H9 (cell line): Measurements from ENCODE around the gene CC2D1A. TPM values are rescaled to one million over a fixed set of nuclear protein-coding genes. Genes with fewer than 3 reads are reported as not detected.

Experiments
- DNase-seq: peaks from one replicate; pipeline ENCODE4 v3.0.0-alpha.2; 2017
- H2AFZ ChIP-seq: one replicate; pipeline ENCODE4 v1.6.1; 2013; ENCODE audit warnings: mild to moderate bottlenecking, low read length, control low read depth, moderate library complexity
- H2AK5ac ChIP-seq: 2 replicates; pipeline ENCODE4 v1.6.1; 2013; ENCODE audit warnings: low read length, control low read depth, mixed read lengths; ENCODE audit not compliant: insufficient read length
- H2BK120ac ChIP-seq: one replicate; pipeline ENCODE4 v1.6.1; 2013; ENCODE audit warnings: low read depth, mild to moderate bottlenecking, low read length, control low read depth, inconsistent platforms; ENCODE audit not compliant: poor library complexity, severe bottlenecking
- H2BK12ac ChIP-seq: 2 replicates; pipeline ENCODE4 v1.6.1; 2013; ENCODE audit warnings: low read length, control low read depth, mixed read lengths, low read depth; ENCODE audit not compliant: insufficient read length
- H2BK15ac ChIP-seq: 2 replicates; pipeline ENCODE4 v1.6.1; 2013; ENCODE audit warnings: low read depth, low read length, control low read depth
- H2BK20ac ChIP-seq: one replicate; pipeline ENCODE4 v1.6.1; 2013; ENCODE audit warnings: low read depth, mild to moderate bottlenecking, low read length, control low read depth, inconsistent platforms; ENCODE audit not compliant: poor library complexity, severe bottlenecking
- H2BK5ac ChIP-seq: 2 replicates; pipeline ENCODE4 v1.6.1; 2013; ENCODE audit warnings: low read length, control low read depth, mixed read lengths; ENCODE audit not compliant: insufficient read length
- H3K14ac ChIP-seq: 2 replicates; pipeline ENCODE4 v1.6.1; 2013; ENCODE audit warnings: low read length, control low read depth; ENCODE audit not compliant: insufficient read depth
- H3K18ac ChIP-seq: 2 replicates; pipeline ENCODE4 v1.6.1; 2013; ENCODE audit warnings: low read depth, mild to moderate bottlenecking, mixed read lengths, low read length, control low read depth; ENCODE audit not compliant: insufficient read length
- H3K23ac ChIP-seq: 2 replicates; pipeline ENCODE4 v1.6.1; 2013; ENCODE audit warnings: low read length, control low read depth, mixed read lengths, low read depth; ENCODE audit not compliant: insufficient read length
- H3K23me2 ChIP-seq: 2 replicates; pipeline ENCODE4 v1.6.1; 2013; ENCODE audit warnings: low read depth, mild to moderate bottlenecking, mixed read lengths, low read length, control low read depth; ENCODE audit not compliant: insufficient read length, poor library complexity, severe bottlenecking
- H3K27ac ChIP-seq: 2 replicates; pipeline ENCODE4 v1.5.1; 2013; ENCODE audit warnings: low read length, control low read depth, mixed read lengths, low read depth; ENCODE audit not compliant: insufficient read length
- H3K27me3 ChIP-seq: 2 replicates; pipeline ENCODE4 v1.6.1; 2013; ENCODE audit warnings: low read length, control low read depth, inconsistent platforms; ENCODE audit not compliant: insufficient read depth
- H3K4ac ChIP-seq: 2 replicates; pipeline ENCODE4 v1.6.1; 2013; ENCODE audit warnings: low read depth, mild to moderate bottlenecking, control low read depth, inconsistent platforms, low read length, moderate library complexity
- H3K4me1 ChIP-seq: 2 replicates; pipeline ENCODE4 v1.6.1; 2013; ENCODE audit warnings: low read length, control low read depth, inconsistent platforms; ENCODE audit not compliant: insufficient read depth
- H3K4me2 ChIP-seq: 2 replicates; pipeline ENCODE4 v1.6.1; 2013; ENCODE audit warnings: low read length, control low read depth, mixed read lengths; ENCODE audit not compliant: insufficient read length, insufficient read depth
- H3K56ac ChIP-seq: 2 replicates; pipeline ENCODE4 v1.6.1; 2013; ENCODE audit warnings: low read depth, mild to moderate bottlenecking, mixed read lengths, low read length, control low read depth; ENCODE audit not compliant: insufficient read length
- H3K79me1 ChIP-seq: 2 replicates; pipeline ENCODE4 v1.6.1; 2013; ENCODE audit warnings: low read depth, mild to moderate bottlenecking, moderate library complexity, low read length, control low read depth, inconsistent platforms; ENCODE audit not compliant: insufficient read depth, poor library complexity, severe bottlenecking
- H3K79me2 ChIP-seq: 2 replicates; pipeline ENCODE4 v1.6.1; 2013; ENCODE audit warnings: low read length, control low read depth, inconsistent platforms; ENCODE audit not compliant: insufficient read depth
- H3K9ac ChIP-seq: 2 replicates; pipeline ENCODE4 v1.6.1; 2013; ENCODE audit warnings: low read length, control low read depth, mixed read lengths; ENCODE audit not compliant: insufficient read length; ENCODE audit errors: extremely low read depth
- H3K9me3 ChIP-seq: one replicate; pipeline ENCODE4 v1.6.1; 2013; ENCODE audit warnings: low read depth, low read length, inconsistent platforms; ENCODE audit not compliant: control insufficient read depth
- H3T11ph ChIP-seq: one replicate; pipeline ENCODE4 v1.6.1; 2013; ENCODE audit warnings: mild to moderate bottlenecking, low read length, control low read depth, inconsistent platforms
- H4K20me1 ChIP-seq: one replicate; pipeline ENCODE4 v1.6.1; 2013; ENCODE audit not compliant: control insufficient read depth, insufficient read length, insufficient read depth
- H4K5ac ChIP-seq: 2 replicates; pipeline ENCODE4 v1.6.1; 2013; ENCODE audit warnings: low read depth, mild to moderate bottlenecking, mixed read lengths, low read length, control low read depth; ENCODE audit not compliant: insufficient read length
- H4K8ac ChIP-seq: replicated peaks from 2 replicates; pipeline ENCODE4 v1.6.1; 2013; ENCODE audit warnings: low read length, control low read depth, mixed read lengths, low read depth; ENCODE audit not compliant: insufficient read length
- H4K91ac ChIP-seq: 2 replicates; pipeline ENCODE4 v1.6.1; 2013; ENCODE audit warnings: low read depth, mild to moderate bottlenecking, moderate library complexity, mixed read lengths, low read length, control low read depth; ENCODE audit not compliant: insufficient read length
- H3K27ac Mint-ChIP-seq, 3 experiments: 2 replicates in 2 of 3; 3 replicates in 1 of 3; pipeline ENCODE4 v1.8.0; 2020 to 2021; ENCODE audit warnings: mixed read lengths in 3 of 3, mild to moderate bottlenecking in 1 of 3, moderate library complexity in 1 of 3
- H3K27me3 Mint-ChIP-seq: 2 replicates; pipeline ENCODE4 v1.8.0; 2021; ENCODE audit warnings: low read depth, mild to moderate bottlenecking, moderate library complexity, mixed read lengths
- H3K36me3 Mint-ChIP-seq, 3 experiments: 2 replicates in 2 of 3; 3 replicates in 1 of 3; pipeline ENCODE4 v1.8.0; 2020 to 2021; ENCODE audit warnings: low read depth in 3 of 3, mixed read lengths in 3 of 3; ENCODE audit not compliant: insufficient read depth in 1 of 3
- H3K4me1 Mint-ChIP-seq, 2 experiments: 2 replicates each; pipeline ENCODE4 v1.8.0; 2020; ENCODE audit warnings: mixed read lengths in 2 of 2
- H3K4me3 Mint-ChIP-seq, 2 experiments: 2 replicates in 1 of 2; 3 replicates in 1 of 2; pipeline ENCODE4 v1.8.0; 2020 to 2021; ENCODE audit warnings: mild to moderate bottlenecking in 2 of 2, mixed read lengths in 2 of 2, moderate library complexity in 1 of 2
- H3K9me3 Mint-ChIP-seq, 2 experiments: 2 replicates in 1 of 2; 3 replicates in 1 of 2; pipeline ENCODE4 v1.8.0; 2020; ENCODE audit warnings: mild to moderate bottlenecking in 2 of 2, mixed read lengths in 2 of 2, moderate library complexity in 1 of 2
- CTCF ChIP-seq: fragments of 200-600 bp; sonication (generic); conservative IDR thresholded peaks from 3 replicates; pipeline ENCODE4 v1.8.0; 2021; ENCODE audit warnings: antibody characterized with exemption, mild to moderate bottlenecking
- WGBS: extraction: QIAGEN DNeasy Blood & Tissue Kit; methylation state at CpG from one replicate; pipeline ENCODE4 v1.1.7; 2013; ENCODE audit warnings: missing lambda C conversion rate, low lambda C conversion rate, mixed read lengths; ENCODE audit not compliant: insufficient read length; ENCODE audit errors: extremely low coverage; 5-methylcytosine and 5-hydroxymethylcytosine counted together
- total RNA-seq: library from RNA; stranded (reverse); gene quantifications from 2 replicates; pipeline ENCODE4 v1.2.1, GENCODE V29; 2021

CC2D1A gene
- total RNA-seq, 1 experiment from 2014 or later: 48.5 TPM

- no peak within 1 kb of the TSS for H3K56ac ChIP-seq
- H4K5ac ChIP-seq: no peak within 1 kb of the TSS
- no peak within 1 kb of the TSS for H3K4ac ChIP-seq
- DNase-seq: no peak
- H3K27me3 Mint-ChIP-seq: peaks cover 71% of the 10 kb centered on the region
- no peak within 1 kb of the TSS for H3K9ac ChIP-seq
- peaks cover 3% of the 10 kb centered on the region; the same call in 1 of the 2 replicates for H3K4me1 ChIP-seq
- no peak within 1 kb of the TSS for H4K8ac ChIP-seq
- no peaks in the 10 kb centered on the region for H4K20me1 ChIP-seq
- no peak within 1 kb of the TSS for H2BK120ac ChIP-seq
- no peak within 1 kb of the TSS for H3K23ac ChIP-seq
- H3K9me3 ChIP-seq: no peaks in the 10 kb centered on the region
- peaks cover 25% of the 10 kb centered on the region; the same call in 1 of the 2 replicates for H3K27me3 ChIP-seq
- no peak within 1 kb of the TSS for H2BK15ac ChIP-seq
- H3K23me2 ChIP-seq: peaks cover 6% of the 10 kb centered on the region
- no peak within 1 kb of the TSS for H3K27ac Mint-ChIP-seq
- H3K4me1 Mint-ChIP-seq: peaks cover 17 to 23% of the 10 kb centered on the region in 2 experiments
- H3K4me3 Mint-ChIP-seq: no peak within 1 kb of the TSS
- H3K27ac ChIP-seq: no peak within 1 kb of the TSS
- WGBS: no CpG with 5 or more reads among the region's 5 CpGs
- no peak within 1 kb of the TSS for H3K18ac ChIP-seq
- no peak within 1 kb of the TSS for H3T11ph ChIP-seq
- no peaks in the 10 kb centered on the region for H3K36me3 Mint-ChIP-seq
- no peak within 1 kb of the TSS for H3K14ac ChIP-seq
- H3K4me2 ChIP-seq: no peak within 1 kb of the TSS
- H2BK5ac ChIP-seq: no peak within 1 kb of the TSS
- H2BK20ac ChIP-seq: no peak within 1 kb of the TSS
- no peaks in the 10 kb centered on the region for H3K79me2 ChIP-seq
- no peak within 1 kb of the TSS for H2AFZ ChIP-seq
- no peak within 1 kb of the TSS for H2AK5ac ChIP-seq
- TF ChIP-seq CTCF: no peak
- no peak within 1 kb of the TSS for H2BK12ac ChIP-seq
- H3K79me1 ChIP-seq: no peaks in the 10 kb centered on the region
- no peak within 1 kb of the TSS for H4K91ac ChIP-seq
- H3K9me3 Mint-ChIP-seq: no peaks in the 10 kb centered on the region
Observed at GRCh38 chr19:13876834-13877233, 29.2 kb upstream of the CC2D1A start, which contains the start of gene NANOS3. Gene NANOS3 (plus strand): TSS chr19:13877134. CDS start chr19:13877249, 115 bp downstream.
